ENCODE data around the gene IQSEC1. TPM values are rescaled to one million over a fixed set of nuclear protein-coding genes. Genes with fewer than 3 reads are reported as not detected.

IQSEC1 gene
- total and polyA plus RNA-seq, 2 experiments from 2014 or later: 21.2 to 24.7 TPM

GRCh38 chr3:13055634-13056033 is 17.6 kb downstream of the IQSEC1 start:
- no peaks in the 10 kb centered on the region for H3K27me3 ChIP-seq
- no peaks in the 10 kb centered on the region for H3K9me2 ChIP-seq (replicated peaks; ENCODE audit: insufficient read depth)
- no peak for TF ChIP-seq EZH2 (IDR thresholded peaks at IDR 0.05; ENCODE audit: borderline replicate concordance)
- TF ChIP-seq, protein P1, sequence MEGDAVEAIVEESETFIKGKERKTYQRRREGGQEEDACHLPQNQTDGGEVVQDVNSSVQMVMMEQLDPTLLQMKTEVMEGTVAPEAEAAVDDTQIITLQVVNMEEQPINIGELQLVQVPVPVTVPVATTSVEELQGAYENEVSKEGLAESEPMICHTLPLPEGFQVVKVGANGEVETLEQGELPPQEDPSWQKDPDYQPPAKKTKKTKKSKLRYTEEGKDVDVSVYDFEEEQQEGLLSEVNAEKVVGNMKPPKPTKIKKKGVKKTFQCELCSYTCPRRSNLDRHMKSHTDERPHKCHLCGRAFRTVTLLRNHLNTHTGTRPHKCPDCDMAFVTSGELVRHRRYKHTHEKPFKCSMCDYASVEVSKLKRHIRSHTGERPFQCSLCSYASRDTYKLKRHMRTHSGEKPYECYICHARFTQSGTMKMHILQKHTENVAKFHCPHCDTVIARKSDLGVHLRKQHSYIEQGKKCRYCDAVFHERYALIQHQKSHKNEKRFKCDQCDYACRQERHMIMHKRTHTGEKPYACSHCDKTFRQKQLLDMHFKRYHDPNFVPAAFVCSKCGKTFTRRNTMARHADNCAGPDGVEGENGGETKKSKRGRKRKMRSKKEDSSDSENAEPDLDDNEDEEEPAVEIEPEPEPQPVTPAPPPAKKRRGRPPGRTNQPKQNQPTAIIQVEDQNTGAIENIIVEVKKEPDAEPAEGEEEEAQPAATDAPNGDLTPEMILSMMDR (IDR thresholded peaks at IDR 0.05; ENCODE audit: poor library complexity): no peak
- TF ChIP-seq EZH2phosphoT487 (IDR thresholded peaks at IDR 0.05; ENCODE audit: low read depth, severe bottlenecking, unreplicated experiment): no peak
- no peak for DNase-seq (ENCODE audit: low spot score)
- WGBS (ENCODE audit: low lambda C conversion rate, missing lambda C conversion rate): 96% methylated on average over 7 of the region's 7 CpGs
- no peak overlapping the region for H3K4me3 ChIP-seq
- no peak overlapping the region for H3K4me2 ChIP-seq
- H3K36me3 ChIP-seq (replicated peaks; ENCODE audit: insufficient read depth, low read depth): no peaks in the 10 kb centered on the region
- no peaks in the 10 kb centered on the region for H4K20me1 ChIP-seq (ENCODE audit: insufficient read depth, poor library complexity, severe bottlenecking)
- H2AFZ ChIP-seq: no peak overlapping the region
- H3K4me1 ChIP-seq (ENCODE audit: insufficient read depth): no peaks in the 10 kb centered on the region
- no peaks in the 10 kb centered on the region for H3K79me2 ChIP-seq
- H3K9me3 ChIP-seq (ENCODE audit: low read depth): no peaks in the 10 kb centered on the region
- no peak overlapping the region for H3K27ac ChIP-seq

DNA sequence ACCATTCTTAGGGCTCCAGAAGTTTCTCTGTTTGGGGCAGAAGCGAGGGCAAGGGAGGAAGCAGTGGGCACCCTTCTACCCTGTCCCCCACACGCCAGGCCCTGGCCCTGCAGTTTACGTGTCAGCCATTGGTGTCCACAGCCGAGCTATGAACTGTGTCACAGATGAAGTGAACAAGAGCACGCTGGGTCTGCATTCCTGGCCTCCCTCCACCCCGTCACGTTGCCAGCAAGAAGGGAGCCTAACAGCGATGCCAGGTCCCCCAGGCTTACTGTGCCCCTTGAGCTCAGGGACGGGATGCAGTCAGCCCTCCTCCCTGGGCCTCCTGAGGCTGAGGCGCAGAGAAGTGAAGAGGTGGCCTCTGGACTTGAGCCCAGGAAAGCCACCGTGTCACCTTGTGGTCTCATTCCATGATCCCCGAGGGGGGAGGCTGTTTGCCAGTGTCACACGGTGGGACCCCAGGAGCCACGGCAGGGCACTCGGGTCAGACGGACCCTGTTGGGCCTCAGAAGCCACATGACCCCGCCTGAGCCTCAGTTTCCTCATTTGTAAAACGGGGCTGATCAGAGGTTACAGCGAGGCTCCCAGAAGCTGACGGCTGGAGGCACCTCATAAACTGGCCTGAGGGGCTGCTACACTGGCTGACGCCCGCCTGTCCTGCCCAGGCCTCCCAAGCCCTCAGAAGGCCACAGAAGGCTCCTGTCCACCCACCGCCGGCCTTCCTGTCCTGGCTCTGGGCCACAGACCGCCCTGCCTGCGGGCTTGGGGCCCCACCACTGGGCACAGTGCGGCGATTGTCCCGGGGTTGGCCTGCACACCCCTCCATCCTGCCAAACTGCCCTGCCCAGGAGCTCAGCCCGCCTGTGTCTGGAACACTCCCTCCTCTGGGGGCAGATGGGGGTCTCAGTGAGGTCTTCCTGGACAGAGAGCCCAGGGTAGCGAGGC is 18.6 kb downstream of the IQSEC1 start:
- Histone ChIP-seq H3K9me3 (ENCODE audit: low read depth) (no peaks in the 10 kb centered on the region), H3K27me3 (no peaks in the 10 kb centered on the region), H3K4me1 (ENCODE audit: insufficient read depth) (no peaks in the 10 kb centered on the region), H3K79me2 (no peaks in the 10 kb centered on the region), H4K20me1 (ENCODE audit: insufficient read depth, poor library complexity, severe bottlenecking) (no peaks in the 10 kb centered on the region), H3K27ac (no peak overlapping the region), H2AFZ (no peak overlapping the region), H3K9me2 (replicated peaks; ENCODE audit: insufficient read depth) (no peaks in the 10 kb centered on the region), H3K4me3 (no peak overlapping the region), H3K4me2 (no peak overlapping the region), H3K36me3 (replicated peaks; ENCODE audit: insufficient read depth, low read depth) (no peaks in the 10 kb centered on the region)
- TF ChIP-seq EZH2phosphoT487 (IDR thresholded peaks at IDR 0.05; ENCODE audit: low read depth, severe bottlenecking, unreplicated experiment): no peak
- no peak for TF ChIP-seq EZH2 (IDR thresholded peaks at IDR 0.05; ENCODE audit: borderline replicate concordance)
- TF ChIP-seq, protein P1 (IDR thresholded peaks at IDR 0.05; ENCODE audit: poor library complexity): no peak
- 90% methylated on average over 31 of the region's 31 CpGs for WGBS (ENCODE audit: low lambda C conversion rate, missing lambda C conversion rate)
- no peak for DNase-seq (ENCODE audit: low spot score)

DNA sequence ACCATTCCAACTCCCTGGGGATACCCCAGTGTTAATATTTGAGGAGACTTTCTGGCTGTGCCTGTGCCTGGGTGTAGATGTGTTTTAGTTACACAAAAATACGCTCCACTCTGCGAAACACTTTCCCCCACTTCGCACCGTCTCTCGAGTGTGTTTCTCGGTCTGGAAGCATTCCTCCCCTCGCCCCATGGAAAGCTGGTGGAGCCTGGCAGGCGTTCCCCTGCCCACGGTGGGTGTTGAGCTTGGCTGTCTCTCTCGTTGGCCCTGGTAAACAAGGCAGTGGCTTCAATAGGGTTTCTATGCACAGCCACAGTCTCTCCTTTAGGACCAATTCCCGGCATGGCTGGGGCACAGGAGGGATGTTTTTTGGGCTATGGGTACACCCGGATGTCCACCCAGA is 19.3 kb downstream of the IQSEC1 start:
- Histone ChIP-seq H3K9me3 (ENCODE audit: low read depth) (no peaks in the 10 kb centered on the region), H3K4me3 (no peak overlapping the region), H3K36me3 (replicated peaks; ENCODE audit: insufficient read depth, low read depth) (no peaks in the 10 kb centered on the region), H2AFZ (no peak overlapping the region), H3K9me2 (replicated peaks; ENCODE audit: insufficient read depth) (no peaks in the 10 kb centered on the region), H3K79me2 (no peaks in the 10 kb centered on the region), H3K27ac (no peak overlapping the region), H4K20me1 (ENCODE audit: insufficient read depth, poor library complexity, severe bottlenecking) (no peaks in the 10 kb centered on the region), H3K27me3 (no peaks in the 10 kb centered on the region), H3K4me2 (no peak overlapping the region), H3K4me1 (ENCODE audit: insufficient read depth) (no peaks in the 10 kb centered on the region)
- DNase-seq (ENCODE audit: low spot score): no peak
- 88% methylated on average over 12 of the region's 12 CpGs for WGBS (ENCODE audit: low lambda C conversion rate, missing lambda C conversion rate)
- TF ChIP-seq, protein P1 (IDR thresholded peaks at IDR 0.05; ENCODE audit: poor library complexity): no peak
- TF ChIP-seq EZH2 (IDR thresholded peaks at IDR 0.05; ENCODE audit: borderline replicate concordance): no peak
- no peak for TF ChIP-seq EZH2phosphoT487 (IDR thresholded peaks at IDR 0.05; ENCODE audit: low read depth, severe bottlenecking, unreplicated experiment)

Measured in hepatocyte (in vitro differentiated cells).